ENCODE results near the gene CCL22. TPM values are rescaled to one million over a fixed set of nuclear protein-coding genes. Genes with fewer than 3 reads are reported as not detected.

The CCL22 gene, protein sequence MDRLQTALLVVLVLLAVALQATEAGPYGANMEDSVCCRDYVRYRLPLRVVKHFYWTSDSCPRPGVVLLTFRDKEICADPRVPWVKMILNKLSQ
- 0.09 TPM in 1 of 2 replicates, not detected in the other for total RNA-seq (2021)
- long read RNA-seq: 0 reads

DNA sequence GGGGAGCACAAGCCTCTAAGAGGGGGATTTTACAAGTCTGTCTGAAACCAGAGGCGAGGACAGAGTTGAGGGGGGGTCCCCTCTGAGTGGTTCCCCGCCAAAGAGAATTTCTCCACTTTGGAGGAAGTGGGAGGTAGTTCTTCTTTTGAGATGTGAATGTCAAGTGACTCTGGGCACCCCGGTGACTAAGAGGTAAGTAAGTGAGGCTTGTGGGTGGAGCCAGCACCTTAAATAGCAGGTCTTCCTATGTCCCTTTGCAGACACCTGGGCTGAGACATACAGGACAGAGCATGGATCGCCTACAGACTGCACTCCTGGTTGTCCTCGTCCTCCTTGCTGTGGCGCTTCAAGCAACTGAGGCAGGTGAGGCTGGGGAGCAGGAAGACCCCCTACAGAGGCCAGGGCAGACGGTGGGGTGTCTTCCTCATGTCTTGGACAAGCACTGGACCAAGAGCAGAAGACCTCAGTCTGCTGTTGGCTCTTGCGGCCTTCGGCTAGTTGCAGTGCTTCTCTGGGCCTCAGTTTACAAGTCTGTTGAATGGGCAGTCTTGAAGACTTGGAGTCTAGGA, at the start of gene CCL22:
TSS of gene CCL22 (plus strand) at position 257 of the 569 bp plus-strand sequence. CDS start at position 291, 34 bp downstream.
- H3K27me3 Mint-ChIP-seq (ENCODE audit: low read depth): peaks cover 4% of the 10 kb centered on the region
- Histone ChIP-seq H4K5ac (ENCODE audit: insufficient read length, low read depth, low read length) (no peak within 1 kb of the TSS), H3K9me3 (ENCODE audit: control insufficient read depth, low read depth, low read length) (no peaks in the 10 kb centered on the region), H3K79me1 (ENCODE audit: insufficient read depth, low read depth, low read length, poor library complexity, severe bottlenecking) (no peaks in the 10 kb centered on the region), H3K27ac (ENCODE audit: insufficient read length, low read depth, low read length) (no peak within 1 kb of the TSS), H3K4me1 (ENCODE audit: insufficient read depth, low read length) (no peaks in the 10 kb centered on the region), H4K20me1 (ENCODE audit: control insufficient read depth, insufficient read depth, insufficient read length) (no peaks in the 10 kb centered on the region), H3K56ac (ENCODE audit: insufficient read length, low read depth, low read length) (no peak within 1 kb of the TSS), H2BK12ac (ENCODE audit: insufficient read length, low read depth, low read length) (no peak within 1 kb of the TSS), H2BK20ac (ENCODE audit: low read depth, low read length, poor library complexity, severe bottlenecking) (no peak within 1 kb of the TSS), H2BK15ac (ENCODE audit: low read depth, low read length) (no peak within 1 kb of the TSS), H3K79me2 (ENCODE audit: insufficient read depth, low read length) (no peaks in the 10 kb centered on the region), H2BK5ac (ENCODE audit: insufficient read length, low read length) (no peak within 1 kb of the TSS), H4K91ac (ENCODE audit: insufficient read length, low read depth, low read length) (no peak within 1 kb of the TSS), H2AK5ac (ENCODE audit: insufficient read length, low read length) (no peak within 1 kb of the TSS), H3K23me2 (ENCODE audit: insufficient read length, low read depth, low read length, poor library complexity, severe bottlenecking) (no peaks in the 10 kb centered on the region), H2AFZ (ENCODE audit: low read length) (no peak within 1 kb of the TSS), H3K18ac (ENCODE audit: insufficient read length, low read depth, low read length) (no peak within 1 kb of the TSS), H3K23ac (ENCODE audit: insufficient read length, low read depth, low read length) (no peak within 1 kb of the TSS), H3K27me3 (ENCODE audit: insufficient read depth, low read length) (no peaks in the 10 kb centered on the region), H3K14ac (ENCODE audit: insufficient read depth, low read length) (peak within 1 kb of the TSS; percentile 31; the same call in 1 of the 2 replicates), H3K4ac (ENCODE audit: low read depth, low read length) (no peak within 1 kb of the TSS), H3K9ac (ENCODE audit: extremely low read depth, insufficient read length, low read length) (no peak within 1 kb of the TSS), H2BK120ac (ENCODE audit: low read depth, low read length, poor library complexity, severe bottlenecking) (no peak within 1 kb of the TSS), H3K4me2 (ENCODE audit: insufficient read depth, insufficient read length, low read length) (no peak within 1 kb of the TSS), H3T11ph (ENCODE audit: low read length) (no peak within 1 kb of the TSS), H4K8ac (replicated peaks; ENCODE audit: insufficient read length, low read depth, low read length) (peak within 1 kb of the TSS; percentile 89)
- TF ChIP-seq, protein P1, sequence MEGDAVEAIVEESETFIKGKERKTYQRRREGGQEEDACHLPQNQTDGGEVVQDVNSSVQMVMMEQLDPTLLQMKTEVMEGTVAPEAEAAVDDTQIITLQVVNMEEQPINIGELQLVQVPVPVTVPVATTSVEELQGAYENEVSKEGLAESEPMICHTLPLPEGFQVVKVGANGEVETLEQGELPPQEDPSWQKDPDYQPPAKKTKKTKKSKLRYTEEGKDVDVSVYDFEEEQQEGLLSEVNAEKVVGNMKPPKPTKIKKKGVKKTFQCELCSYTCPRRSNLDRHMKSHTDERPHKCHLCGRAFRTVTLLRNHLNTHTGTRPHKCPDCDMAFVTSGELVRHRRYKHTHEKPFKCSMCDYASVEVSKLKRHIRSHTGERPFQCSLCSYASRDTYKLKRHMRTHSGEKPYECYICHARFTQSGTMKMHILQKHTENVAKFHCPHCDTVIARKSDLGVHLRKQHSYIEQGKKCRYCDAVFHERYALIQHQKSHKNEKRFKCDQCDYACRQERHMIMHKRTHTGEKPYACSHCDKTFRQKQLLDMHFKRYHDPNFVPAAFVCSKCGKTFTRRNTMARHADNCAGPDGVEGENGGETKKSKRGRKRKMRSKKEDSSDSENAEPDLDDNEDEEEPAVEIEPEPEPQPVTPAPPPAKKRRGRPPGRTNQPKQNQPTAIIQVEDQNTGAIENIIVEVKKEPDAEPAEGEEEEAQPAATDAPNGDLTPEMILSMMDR (conservative IDR thresholded peaks at IDR 0.05): no peak
- no CpG with 5 or more reads among the region's 9 CpGs for WGBS (ENCODE audit: extremely low coverage, insufficient read length, low lambda C conversion rate)
- no peaks in the 10 kb centered on the region for H3K36me3 Mint-ChIP-seq (ENCODE audit: insufficient read depth in 1 of 3, low read depth in 3 of 3)
- no peak for DNase-seq
- peaks cover 0 to 4% of the 10 kb centered on the region in 2 experiments; a peak in 2 of 4 replicates for H3K4me1 Mint-ChIP-seq
- no peaks in the 10 kb centered on the region for H3K9me3 Mint-ChIP-seq
- H3K4me3 Mint-ChIP-seq: no peak within 1 kb of the TSS
- peak within 1 kb of the TSS in 1 of 3 experiments; percentile 64; a peak in 1 of 7 replicates for H3K27ac Mint-ChIP-seq

Data from H9 (cell line).